GM12865 (cell line): Measurements from ENCODE around the gene TFIP11.

Experiments
- DNase-seq: peaks from one replicate; pipeline ENCODE4 v3.0.0; 2010; ENCODE audit warnings: low read depth
- H3K4me3 ChIP-seq: 2 replicates; pipeline ENCODE4 v1.5.1; 2011; ENCODE audit warnings: mild to moderate bottlenecking, low read depth, low read length, control low read depth
- TF ChIP-seq, protein P1 (sequence below): IDR thresholded peaks from 2 replicates; pipeline ENCODE4 v1.5.1; 2011; ENCODE audit warnings: low read length, control low read depth, low read depth, inconsistent platforms; ENCODE audit not compliant: insufficient read depth; ENCODE audit errors: missing control alignments

TFIP11 gene

DNA sequence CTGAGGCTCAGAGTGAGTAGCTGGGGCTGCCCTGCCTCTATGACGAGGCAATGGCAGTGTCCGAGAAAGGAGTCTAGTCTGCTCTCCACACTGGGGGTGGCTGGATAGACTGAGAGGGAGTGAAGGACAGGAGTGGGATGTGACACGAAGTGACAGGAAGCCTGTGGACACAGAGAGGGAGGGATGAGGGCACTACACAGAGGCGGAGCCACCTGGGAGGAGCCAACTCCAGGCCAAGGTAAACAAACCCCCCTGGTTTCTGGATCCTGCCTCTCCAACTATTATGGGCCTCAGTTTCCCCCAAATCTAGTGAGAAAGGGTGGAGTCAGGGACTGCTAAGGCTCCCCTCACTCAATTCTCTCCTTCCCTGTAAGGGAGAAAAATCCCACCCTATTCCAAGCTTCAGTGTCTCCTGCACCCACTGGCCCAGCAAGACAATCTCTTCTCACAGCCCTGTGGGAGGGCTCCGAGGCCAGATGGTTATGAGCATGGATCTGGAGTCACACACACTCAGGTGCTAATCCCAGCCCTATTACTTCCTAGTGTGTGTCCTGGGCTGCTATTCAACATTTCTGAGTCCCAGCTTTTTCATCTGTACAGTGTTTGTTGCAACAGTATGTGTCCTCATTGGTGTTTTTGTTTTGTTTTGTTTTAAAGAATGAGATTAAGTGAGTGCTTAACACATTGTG is 58.3 kb downstream of the TFIP11 start:
- H3K4me3 ChIP-seq, result no peak overlapping the region
- TF ChIP-seq, protein P1, sequence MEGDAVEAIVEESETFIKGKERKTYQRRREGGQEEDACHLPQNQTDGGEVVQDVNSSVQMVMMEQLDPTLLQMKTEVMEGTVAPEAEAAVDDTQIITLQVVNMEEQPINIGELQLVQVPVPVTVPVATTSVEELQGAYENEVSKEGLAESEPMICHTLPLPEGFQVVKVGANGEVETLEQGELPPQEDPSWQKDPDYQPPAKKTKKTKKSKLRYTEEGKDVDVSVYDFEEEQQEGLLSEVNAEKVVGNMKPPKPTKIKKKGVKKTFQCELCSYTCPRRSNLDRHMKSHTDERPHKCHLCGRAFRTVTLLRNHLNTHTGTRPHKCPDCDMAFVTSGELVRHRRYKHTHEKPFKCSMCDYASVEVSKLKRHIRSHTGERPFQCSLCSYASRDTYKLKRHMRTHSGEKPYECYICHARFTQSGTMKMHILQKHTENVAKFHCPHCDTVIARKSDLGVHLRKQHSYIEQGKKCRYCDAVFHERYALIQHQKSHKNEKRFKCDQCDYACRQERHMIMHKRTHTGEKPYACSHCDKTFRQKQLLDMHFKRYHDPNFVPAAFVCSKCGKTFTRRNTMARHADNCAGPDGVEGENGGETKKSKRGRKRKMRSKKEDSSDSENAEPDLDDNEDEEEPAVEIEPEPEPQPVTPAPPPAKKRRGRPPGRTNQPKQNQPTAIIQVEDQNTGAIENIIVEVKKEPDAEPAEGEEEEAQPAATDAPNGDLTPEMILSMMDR, result no peak
- no peak for DNase-seq

DNA sequence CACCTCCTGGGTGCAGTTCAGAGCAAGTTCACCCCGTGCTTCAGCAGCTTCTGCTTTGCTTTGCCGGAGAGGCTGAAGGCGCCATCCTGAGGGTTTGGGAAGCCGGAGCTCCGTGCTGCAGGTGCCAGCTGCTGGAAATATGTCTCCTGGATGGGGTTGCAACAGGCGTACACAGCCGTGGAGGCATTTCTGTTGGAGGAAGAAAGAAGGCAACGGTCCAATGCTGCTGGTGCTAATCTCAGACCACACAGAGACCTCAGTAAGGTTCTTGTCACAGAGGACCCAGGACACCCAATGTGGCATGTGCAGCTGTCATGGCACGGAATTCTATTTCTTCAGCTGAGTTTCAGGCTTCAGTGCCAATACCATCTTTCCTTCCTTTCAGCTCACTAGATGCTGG is 59.1 kb downstream of the TFIP11 start:
- TF ChIP-seq, protein P1, result no peak
- no peak overlapping the region for H3K4me3 ChIP-seq
- DNase-seq, result no peak

DNA sequence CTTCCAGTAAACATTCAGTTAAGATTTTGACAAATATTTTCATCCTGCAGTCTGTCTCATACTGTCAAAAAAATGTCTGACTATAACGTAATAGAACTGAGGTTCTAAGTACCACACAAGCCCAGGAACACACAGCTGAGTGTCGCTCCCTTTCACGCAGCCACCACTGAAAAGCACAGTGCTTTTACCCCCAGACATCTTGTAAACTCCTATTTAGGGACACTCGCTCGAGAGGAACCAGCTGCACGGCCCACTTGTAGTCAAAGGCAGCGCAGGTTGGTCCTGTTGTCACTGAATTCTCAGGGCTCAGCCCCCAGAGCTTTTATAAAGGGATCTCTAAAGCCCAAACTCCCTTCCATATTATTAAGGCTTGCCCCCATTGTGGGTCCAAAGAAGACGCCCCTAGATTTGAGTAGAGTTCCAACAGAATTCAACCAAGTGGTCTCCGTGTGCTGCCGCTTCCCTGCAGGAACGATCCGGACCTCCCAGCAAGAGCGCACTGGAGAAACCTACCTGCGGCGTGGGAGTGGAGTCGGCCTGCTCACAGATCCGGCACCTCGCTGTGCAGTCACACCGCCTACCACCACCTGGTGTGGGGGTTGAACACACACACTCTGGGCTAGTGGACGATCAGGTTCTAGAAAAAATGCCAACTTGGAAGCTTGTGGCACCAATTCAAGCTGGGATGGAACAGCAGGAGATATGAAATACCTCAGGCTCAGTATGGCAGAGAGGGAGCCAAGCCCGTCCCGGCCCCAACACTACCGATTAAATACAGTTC is 59.8 kb downstream of the TFIP11 start:
- DNase-seq, result no peak
- H3K4me3 ChIP-seq, result no peak overlapping the region
- TF ChIP-seq, protein P1, result no peak

DNA sequence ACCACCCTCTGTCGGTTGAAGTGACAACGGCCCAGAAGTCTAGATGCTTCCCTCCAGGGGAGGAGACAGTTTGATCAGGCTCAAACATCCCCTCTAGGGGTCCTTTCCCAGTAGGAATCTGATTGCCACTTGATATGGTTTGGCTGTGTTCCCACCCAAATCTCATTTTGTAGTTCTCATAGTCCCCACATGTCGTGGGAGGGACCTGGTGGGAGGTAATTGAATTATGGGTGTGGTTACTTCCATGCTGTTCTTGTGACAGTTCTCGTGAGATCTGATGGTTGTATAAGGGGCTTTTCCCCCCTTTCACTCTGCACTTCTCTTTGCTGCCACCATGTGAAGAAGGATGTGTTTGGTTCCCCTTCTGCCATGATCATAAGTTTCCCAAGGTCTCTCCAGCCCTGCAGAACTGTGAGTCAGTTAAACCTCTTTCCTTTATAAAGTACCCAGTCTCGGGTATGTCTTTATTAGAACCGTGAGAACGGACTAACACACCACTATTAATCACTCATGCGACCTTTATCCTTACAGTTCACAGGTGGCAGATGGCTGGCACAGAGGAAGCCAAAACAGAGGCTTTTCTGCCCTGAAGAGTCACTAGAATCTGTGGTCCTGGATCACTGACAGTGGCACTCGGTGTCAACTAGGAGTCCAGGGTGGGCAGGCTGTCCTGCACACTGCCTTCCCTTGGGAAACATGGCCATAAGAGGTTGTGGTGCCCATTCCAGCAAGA is 61.7 kb downstream of the TFIP11 start:
- no peak overlapping the region for H3K4me3 ChIP-seq
- DNase-seq, result no peak

DNA sequence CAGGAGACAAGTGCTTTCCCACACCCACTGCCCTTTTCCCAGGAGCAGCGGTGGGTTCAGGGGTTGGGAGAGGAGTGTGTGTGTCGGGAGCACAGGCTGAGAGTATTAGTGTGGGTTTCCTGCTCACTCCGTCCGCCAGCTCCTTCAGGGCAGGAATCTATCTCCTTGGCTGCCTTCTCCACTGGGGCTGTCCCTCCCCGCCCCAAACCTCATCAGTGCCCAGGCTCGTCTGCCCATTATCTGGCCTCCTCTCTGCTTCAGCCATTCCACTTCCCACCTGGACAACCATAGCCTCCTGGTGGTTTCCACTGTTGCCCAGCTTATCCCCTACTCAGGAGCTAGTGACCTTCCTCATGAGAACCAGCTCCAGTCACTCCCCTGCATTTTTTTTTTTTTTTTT is 63.3 kb downstream of the TFIP11 start:
- TF ChIP-seq, protein P1, result no peak
- H3K4me3 ChIP-seq, result no peak overlapping the region
- DNase-seq, result no peak

More for the DNA sequence above, 61.7 kb downstream of the TFIP11 start:
- TF ChIP-seq, protein P1, result no peak

DNA sequence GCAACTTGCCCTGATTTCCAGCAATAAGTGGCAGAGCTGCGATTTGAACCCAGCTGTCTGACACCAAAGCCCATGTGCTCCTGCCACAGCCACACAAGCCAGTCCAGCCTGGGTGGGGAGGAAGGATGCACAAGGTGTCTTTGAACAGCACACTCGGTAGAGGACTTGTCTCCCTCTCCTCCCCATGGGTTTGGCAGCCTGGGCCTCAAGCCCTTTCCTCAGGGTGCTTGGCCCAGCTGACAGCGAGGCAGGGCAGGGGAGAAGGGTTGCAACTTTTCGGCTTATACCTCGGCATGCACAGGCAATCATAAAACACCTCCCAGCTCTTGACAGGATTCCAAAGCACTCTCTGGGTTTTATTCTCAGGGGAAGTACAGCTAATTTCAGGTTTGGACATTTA is 63.9 kb downstream of the TFIP11 start:
- no peak for DNase-seq
- TF ChIP-seq, protein P1, result no peak

More for the DNA sequence above, 63.9 kb downstream of the TFIP11 start:
- H3K4me3 ChIP-seq, result no peak overlapping the region
